ENCODE results near the gene SURF1. TPM values are rescaled to one million over a fixed set of nuclear protein-coding genes. Genes with fewer than 3 reads are reported as not detected.

The SURF1 gene
- total and polyA plus RNA-seq, 4 donors = 14.2 to 75.3 (median 57.8) TPM

DNA sequence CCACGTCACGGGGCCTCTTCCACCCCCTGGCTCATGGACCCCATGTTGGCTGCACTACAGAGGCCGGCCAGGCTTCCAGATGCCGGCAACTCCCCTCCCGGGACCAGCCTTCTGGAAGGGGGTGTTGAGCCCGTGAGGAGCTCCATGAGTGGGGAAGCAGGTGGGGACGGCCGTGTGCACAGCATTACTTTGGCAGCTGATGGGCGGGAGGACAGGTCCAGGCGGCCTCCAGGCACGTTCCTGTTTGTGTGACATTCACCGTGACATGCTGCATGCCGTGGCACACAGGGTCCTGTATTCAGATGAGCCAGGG is 52.2 kb downstream of the SURF1 start:
- 79% methylated on average over 13 of the region's 13 CpGs for WGBS, 2 donors
- TF ChIP-seq CTCF (IDR thresholded peaks at IDR 0.05; ENCODE audit: control extremely low read depth, extremely low read depth) = no peak
- DNase-seq = no peak

GRCh38 chr9:133303266-133304157 is 52.8 kb downstream of the SURF1 start:
- no peaks in the 10 kb centered on the region for H3K9me3 ChIP-seq (ENCODE audit: control insufficient read depth in 4 of 4, insufficient read depth in 3 of 4, low read length in 3 of 4)
- H3K4me1 ChIP-seq (ENCODE audit: control insufficient read depth in 5 of 5, insufficient read depth in 5 of 5, low read length in 5 of 5) = peaks cover 0 to 2% (median 0%) of the 10 kb centered on the region in 5 donors
- no peak overlapping the region for H3K9ac ChIP-seq (ENCODE audit: insufficient read depth in 1 of 2, low read length in 2 of 2)
- no peak for ATAC-seq (ENCODE audit: insufficient read depth, low FRiP score)
- TF ChIP-seq CTCF (IDR thresholded peaks at IDR 0.05; ENCODE audit: control extremely low read depth, extremely low read depth) = no peak
- H3K4me3 ChIP-seq = no peak overlapping the region
- peaks cover 0 to 2% (median 0%) of the 10 kb centered on the region in 3 donors for H3K27me3 ChIP-seq (ENCODE audit: control insufficient read depth in 3 of 3, insufficient read depth in 3 of 3, low read length in 2 of 3)
- no peak for DNase-seq
- H3K36me3 ChIP-seq (ENCODE audit: control insufficient read depth in 4 of 4, insufficient read depth in 4 of 4, low read length in 4 of 4) = no peaks in the 10 kb centered on the region
- H3K27ac ChIP-seq (ENCODE audit: low read depth in 1 of 2, low read length in 1 of 2) = no peak overlapping the region
- 82 to 83% methylated on average over 25 to 26 of the region's 26 CpGs for WGBS, 2 donors

More for the DNA sequence above, 52.2 kb downstream of the SURF1 start:
- H3K36me3 ChIP-seq (ENCODE audit: control insufficient read depth in 4 of 4, insufficient read depth in 4 of 4, low read length in 4 of 4) = no peaks in the 10 kb centered on the region
- H3K4me1 ChIP-seq (ENCODE audit: control insufficient read depth in 5 of 5, insufficient read depth in 5 of 5, low read length in 5 of 5) = peaks cover 0 to 2% (median 0%) of the 10 kb centered on the region in 5 donors
- no peak overlapping the region for H3K27ac ChIP-seq (ENCODE audit: low read depth in 1 of 2, low read length in 1 of 2)
- H3K9ac ChIP-seq (ENCODE audit: insufficient read depth in 1 of 2, low read length in 2 of 2) = no peak overlapping the region
- no peak overlapping the region for H3K4me3 ChIP-seq
- ATAC-seq (ENCODE audit: insufficient read depth, low FRiP score) = no peak
- peaks cover 0 to 2% (median 0%) of the 10 kb centered on the region in 3 donors for H3K27me3 ChIP-seq (ENCODE audit: control insufficient read depth in 3 of 3, insufficient read depth in 3 of 3, low read length in 2 of 3)
- no peaks in the 10 kb centered on the region for H3K9me3 ChIP-seq (ENCODE audit: control insufficient read depth in 4 of 4, insufficient read depth in 3 of 4, low read length in 3 of 4)

Small RNAs within 50 kb of the gene (small RNA-seq; reads per million reads assigned to genes)
- gene RF00019 (ENCODE audit: low replicate concordance) (not detected), gene SNORD24 (ENCODE audit: low replicate concordance) (not detected), gene SNORD36A (ENCODE audit: low replicate concordance) (not detected), gene SNORD36B (ENCODE audit: low replicate concordance) (not detected), gene SNORD36C (ENCODE audit: low replicate concordance) (not detected)

Other genes with a start within 250 kb of the SURF1 start
- 10 to 100 TPM; 60.7 to 61.1 TPM for gene RALGDS, start 235.2 kb downstream of the SURF1 start, total RNA-seq
- gene RALGDS, start 235.2 kb downstream of the SURF1 start, polyA plus RNA-seq = 100 to 1,000 TPM in 1 of 2 donors, 10 to 100 TPM in 1; 49.5 to 145 TPM
- gene GBGT1, start 192.6 kb downstream of the SURF1 start, total RNA-seq = 10 to 100 TPM in 1 of 2 donors, 1 to 10 TPM in 1; 6.1 to 42.9 TPM
- gene GBGT1, start 192.6 kb downstream of the SURF1 start, polyA plus RNA-seq = 10 to 100 TPM; 14.8 to 31.6 TPM
- gene OBP2B, start 147.2 kb downstream of the SURF1 start, total RNA-seq = not detected
- not detected for gene OBP2B, start 147.2 kb downstream of the SURF1 start, polyA plus RNA-seq
- gene ABO, start 81.3 kb downstream of the SURF1 start, total RNA-seq = 10 to 100 TPM in 1 of 2 donors, 1 to 10 TPM in 1; 3.9 to 23.0 TPM
- 10 to 100 TPM in 1 of 2 donors, 1 to 10 TPM in 1; 4.0 to 14.6 TPM for gene ABO, start 81.3 kb downstream of the SURF1 start, polyA plus RNA-seq
- 10 to 100 TPM; 13.7 to 25.6 TPM for gene SURF6, start 20.3 kb downstream of the SURF1 start, total RNA-seq
- gene SURF6, start 20.3 kb downstream of the SURF1 start, polyA plus RNA-seq = 10 to 100 TPM; 23.0 to 24.5 TPM
- 10 to 100 TPM; 19.3 to 32.0 TPM for gene MED22, start 8.4 kb downstream of the SURF1 start, total RNA-seq
- gene MED22, start 8.4 kb downstream of the SURF1 start, polyA plus RNA-seq = 10 to 100 TPM; 11.4 to 20.9 TPM
- 1,000 to 10,000 TPM; 1,412 to 1,708 TPM for gene RPL7A, start 8.3 kb downstream of the SURF1 start, total RNA-seq
- 1,000 to 10,000 TPM; 2,527 to 3,573 TPM for gene RPL7A, start 8.3 kb downstream of the SURF1 start, polyA plus RNA-seq
- gene SURF2, start 63 bp upstream of the SURF1 start, total RNA-seq = 10 to 100 TPM; 11.7 to 30.3 TPM
- 10 to 100 TPM; 24.1 to 50.1 TPM for gene SURF2, start 63 bp upstream of the SURF1 start, polyA plus RNA-seq
- 100 to 1,000 TPM; 144 to 222 TPM for gene SURF4, start 19.6 kb upstream of the SURF1 start, total RNA-seq
- 100 to 1,000 TPM in 1 of 2 donors, 10 to 100 TPM in 1; 87.4 to 204 TPM for gene SURF4, start 19.6 kb upstream of the SURF1 start, polyA plus RNA-seq
- gene STKLD1, start 19.9 kb upstream of the SURF1 start, total RNA-seq = 1 to 10 TPM in 1 of 2 donors, under 1 TPM in 1; 0.82 to 1.4 TPM
- gene STKLD1, start 19.9 kb upstream of the SURF1 start, polyA plus RNA-seq = 1 to 10 TPM in 1 of 2 donors, under 1 TPM in 1; 0.40 to 3.1 TPM
- gene REXO4, start 61.5 kb upstream of the SURF1 start, total RNA-seq = 10 to 100 TPM; 20.3 to 20.4 TPM
- 10 to 100 TPM; 14.6 to 19.6 TPM for gene REXO4, start 61.5 kb upstream of the SURF1 start, polyA plus RNA-seq
- gene ADAMTS13, start 65.9 kb upstream of the SURF1 start, total RNA-seq = 1 to 10 TPM; 2.8 to 4.1 TPM
- gene ADAMTS13, start 65.9 kb upstream of the SURF1 start, polyA plus RNA-seq = 1 to 10 TPM; 1.0 to 3.1 TPM
- 10 to 100 TPM; 23.7 to 40.5 TPM for gene CACFD1, start 103.5 kb upstream of the SURF1 start, total RNA-seq
- gene CACFD1, start 103.5 kb upstream of the SURF1 start, polyA plus RNA-seq = 10 to 100 TPM; 18.7 to 46.1 TPM
- 10 to 100 TPM in 1 of 2 donors, 1 to 10 TPM in 1; 9.3 to 27.8 TPM for gene SLC2A6, start 122.6 kb upstream of the SURF1 start, total RNA-seq
- gene SLC2A6, start 122.6 kb upstream of the SURF1 start, polyA plus RNA-seq = 10 to 100 TPM in 1 of 2 donors, 1 to 10 TPM in 1; 8.4 to 49.6 TPM
- not detected for gene MYMK, start 168.5 kb upstream of the SURF1 start, total RNA-seq
- not detected for gene MYMK, start 168.5 kb upstream of the SURF1 start, polyA plus RNA-seq
- 10 to 100 TPM; 11.1 to 20.6 TPM for gene ADAMTSL2, start 178.2 kb upstream of the SURF1 start, total RNA-seq
- 1 to 10 TPM; 6.4 to 9.1 TPM for gene ADAMTSL2, start 178.2 kb upstream of the SURF1 start, polyA plus RNA-seq